NCI-H146 (cell line): ENCODE measurements around the gene SPIRE2.

ENCODE experiments used
- DNase-seq: peaks from one replicate; lab custom pipeline; 2025; lab: John Stamatoyannopoulos, UW

SPIRE2 gene

GRCh38 chr16:89915303-89916232 is 87.3 kb downstream of the SPIRE2 start:
- DNase-seq = no peak

- peak; percentile 83 for DNase-seq
Observed at GRCh38 chr16:89917773-89918452, 89.6 kb downstream of the SPIRE2 start.

DNA sequence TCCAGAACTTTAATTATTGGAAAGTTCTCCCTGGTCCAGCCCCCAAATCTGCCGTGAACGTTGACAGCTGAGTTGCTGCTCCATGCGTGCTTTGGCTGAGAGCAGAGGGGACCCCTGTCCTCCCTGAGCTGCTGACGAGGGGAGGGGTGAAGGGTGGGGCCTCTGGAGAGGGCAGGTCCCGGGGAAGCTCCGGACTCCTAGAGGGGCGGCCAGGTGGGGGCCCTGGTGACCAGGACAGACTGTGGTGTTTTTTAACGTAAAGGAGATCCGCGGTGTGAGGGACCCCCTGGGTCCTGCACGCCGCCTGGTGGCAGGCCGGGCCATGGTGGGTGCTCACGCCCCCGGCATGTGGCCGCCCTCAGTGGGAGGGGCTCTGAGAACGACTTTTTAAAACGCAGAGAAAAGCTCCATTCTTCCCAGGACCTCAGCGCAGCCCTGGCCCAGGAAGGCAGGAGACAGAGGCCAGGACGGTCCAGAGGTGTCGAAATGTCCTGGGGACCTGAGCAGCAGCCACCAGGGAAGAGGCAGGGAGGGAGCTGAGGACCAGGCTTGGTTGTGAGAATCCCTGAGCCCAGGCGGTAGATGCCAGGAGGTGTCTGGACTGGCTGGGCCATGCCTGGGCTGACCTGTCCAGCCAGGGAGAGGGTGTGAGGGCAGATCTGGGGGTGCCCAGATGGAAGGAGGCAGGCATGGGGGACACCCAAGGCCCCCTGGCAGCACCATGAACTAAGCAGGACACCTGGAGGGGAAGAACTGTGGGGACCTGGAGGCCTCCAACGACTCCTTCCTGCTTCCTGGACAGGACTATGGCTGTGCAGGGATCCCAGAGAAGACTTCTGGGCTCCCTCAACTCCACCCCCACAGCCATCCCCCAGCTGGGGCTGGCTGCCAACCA is 90.4 kb downstream of the SPIRE2 start, which contains the start of gene MC1R:
Gene MC1R, plus strand, starts transcription at position 410 of the 895 bp plus-strand sequence. Its CDS starts 397 bp downstream, at position 807.
- DNase-seq = peak; percentile 49

DNA sequence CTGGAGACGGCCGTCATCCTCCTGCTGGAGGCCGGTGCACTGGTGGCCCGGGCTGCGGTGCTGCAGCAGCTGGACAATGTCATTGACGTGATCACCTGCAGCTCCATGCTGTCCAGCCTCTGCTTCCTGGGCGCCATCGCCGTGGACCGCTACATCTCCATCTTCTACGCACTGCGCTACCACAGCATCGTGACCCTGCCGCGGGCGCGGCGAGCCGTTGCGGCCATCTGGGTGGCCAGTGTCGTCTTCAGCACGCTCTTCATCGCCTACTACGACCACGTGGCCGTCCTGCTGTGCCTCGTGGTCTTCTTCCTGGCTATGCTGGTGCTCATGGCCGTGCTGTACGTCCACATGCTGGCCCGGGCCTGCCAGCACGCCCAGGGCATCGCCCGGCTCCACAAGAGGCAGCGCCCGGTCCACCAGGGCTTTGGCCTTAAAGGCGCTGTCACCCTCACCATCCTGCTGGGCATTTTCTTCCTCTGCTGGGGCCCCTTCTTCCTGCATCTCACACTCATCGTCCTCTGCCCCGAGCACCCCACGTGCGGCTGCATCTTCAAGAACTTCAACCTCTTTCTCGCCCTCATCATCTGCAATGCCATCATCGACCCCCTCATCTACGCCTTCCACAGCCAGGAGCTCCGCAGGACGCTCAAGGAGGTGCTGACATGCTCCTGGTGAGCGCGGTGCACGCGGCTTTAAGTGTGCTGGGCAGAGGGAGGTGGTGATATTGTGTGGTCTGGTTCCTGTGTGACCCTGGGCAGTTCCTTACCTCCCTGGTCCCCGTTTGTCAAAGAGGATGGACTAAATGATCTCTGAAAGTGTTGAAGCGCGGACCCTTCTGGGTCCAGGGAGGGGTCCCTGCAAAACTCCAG is 91.5 kb downstream of the SPIRE2 start:
- DNase-seq = no peak

- no peak for DNase-seq
Observed at GRCh38 chr16:89920723-89921122, 92.4 kb downstream of the SPIRE2 start.
